GM21381 (cell line): ENCODE results near the gene XCL2.
"Not testable (repeated sequence)": the region's sequence is repeated elsewhere in the genome, so short reads cannot be mapped to it uniquely, and the experiment has no call there.

Experiments used
- ATAC-seq: cut with Tn5 transposase; IDR thresholded peaks from one replicate; pipeline ENCODE4 v1.9.1; 2021; ENCODE audit warnings: mild to moderate bottlenecking, moderate library complexity; ENCODE audit not compliant: unreplicated experiment

XCL2 gene, protein sequence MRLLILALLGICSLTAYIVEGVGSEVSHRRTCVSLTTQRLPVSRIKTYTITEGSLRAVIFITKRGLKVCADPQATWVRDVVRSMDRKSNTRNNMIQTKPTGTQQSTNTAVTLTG

DNA sequence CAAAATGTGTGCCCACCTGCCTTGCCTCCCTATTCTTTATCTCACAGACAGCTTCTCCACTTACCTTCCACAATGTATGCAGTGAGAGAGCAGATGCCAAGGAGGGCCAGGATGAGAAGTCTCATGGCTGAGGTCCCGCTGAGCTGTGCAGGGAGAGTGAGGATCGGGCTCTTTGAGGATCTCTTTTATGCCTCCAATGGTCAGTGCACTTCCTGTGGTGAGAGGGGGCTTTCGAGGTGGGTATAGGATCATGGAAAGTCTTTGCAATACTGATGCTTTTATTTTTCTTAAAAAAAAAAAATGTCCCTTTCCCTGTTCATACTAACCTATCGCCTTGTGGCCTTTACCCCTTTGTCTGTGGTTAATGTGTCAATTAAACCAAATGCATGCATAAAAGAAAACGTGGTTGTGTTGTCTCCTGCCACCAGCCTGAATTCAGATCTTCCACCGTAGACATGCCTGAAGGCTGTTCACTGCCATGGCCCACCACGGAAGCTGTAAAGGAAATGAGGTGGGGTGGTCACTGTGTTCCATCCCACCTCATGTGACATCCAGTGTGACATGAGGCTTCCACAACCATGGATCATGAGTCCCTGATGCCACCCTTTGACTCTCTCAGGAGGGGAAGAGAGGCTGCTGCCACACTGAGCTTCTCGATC lies at the start of gene XCL2:
XCL2 (minus strand) TSS at position 158 of the 659 bp plus-strand sequence; CDS start at position 125, 33 bp downstream.
- ATAC-seq, result not testable (repeated sequence)

DNA sequence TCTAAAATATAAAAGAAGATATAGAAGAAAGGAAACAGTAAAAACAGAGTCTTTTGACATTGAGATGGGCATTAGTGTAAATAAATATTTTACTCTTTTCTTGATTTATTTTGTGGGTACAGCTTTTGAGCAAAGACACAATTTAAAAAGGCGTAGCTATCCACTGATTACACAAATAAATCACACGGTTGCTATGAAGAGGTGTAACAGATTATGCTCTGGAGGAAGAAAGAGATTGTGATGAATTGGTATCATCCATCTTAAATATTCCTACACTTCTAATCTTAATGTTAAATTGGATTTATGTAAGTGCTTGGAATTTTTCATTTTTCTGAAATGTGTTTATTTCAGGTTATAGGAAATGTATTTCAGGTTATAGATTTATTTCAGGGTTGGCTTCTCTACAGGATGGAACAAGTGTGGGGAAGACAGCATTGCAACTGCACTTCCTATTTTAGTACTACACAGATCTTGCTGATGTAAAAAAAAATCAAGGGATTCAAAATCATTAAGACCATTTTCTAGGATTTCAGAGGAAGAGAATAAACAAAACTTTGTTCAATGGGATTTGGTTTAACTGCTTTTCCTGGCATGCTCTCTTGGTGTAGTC lies 47.9 kb upstream of the XCL2 start:
- ATAC-seq, result no peak

DNA sequence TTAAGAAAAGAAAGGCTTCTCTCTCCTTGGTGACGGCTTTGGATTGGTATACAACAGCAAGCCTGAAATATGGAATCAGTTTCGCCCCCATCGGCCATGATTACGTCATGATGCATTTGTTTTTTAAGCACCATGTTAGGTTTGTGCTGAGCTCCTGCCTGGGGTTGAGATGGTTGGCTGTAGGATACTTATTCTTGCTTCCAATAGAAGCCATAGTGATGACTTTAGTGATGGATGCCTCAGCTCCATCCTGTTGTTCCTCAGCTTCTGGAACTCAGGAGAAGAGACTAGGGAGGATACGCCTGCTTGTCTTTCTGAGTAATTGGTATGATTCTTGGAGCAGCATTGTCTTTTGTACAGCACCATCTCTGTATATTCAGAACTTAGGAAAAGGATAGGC lies 47.3 kb upstream of the XCL2 start:
- ATAC-seq, result no peak

DNA sequence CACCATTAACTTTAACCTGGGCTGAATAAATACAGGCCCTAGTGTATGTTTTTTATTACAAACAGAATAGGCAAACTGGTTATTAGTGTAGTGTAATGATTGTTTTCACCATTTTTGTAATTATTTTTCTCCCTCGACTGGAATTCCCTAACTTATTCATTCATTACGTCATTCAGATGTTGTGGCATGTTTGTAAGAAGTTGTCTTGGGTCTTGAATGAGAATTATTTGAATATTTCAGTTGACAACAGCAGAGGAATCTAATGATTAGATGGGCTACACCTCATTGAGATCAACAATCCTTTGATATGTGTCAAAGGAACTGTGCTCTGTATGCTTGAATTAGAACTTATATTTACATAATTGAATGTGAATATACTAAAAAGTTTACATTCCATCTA lies 45.4 kb upstream of the XCL2 start:
- ATAC-seq, result no peak

DNA sequence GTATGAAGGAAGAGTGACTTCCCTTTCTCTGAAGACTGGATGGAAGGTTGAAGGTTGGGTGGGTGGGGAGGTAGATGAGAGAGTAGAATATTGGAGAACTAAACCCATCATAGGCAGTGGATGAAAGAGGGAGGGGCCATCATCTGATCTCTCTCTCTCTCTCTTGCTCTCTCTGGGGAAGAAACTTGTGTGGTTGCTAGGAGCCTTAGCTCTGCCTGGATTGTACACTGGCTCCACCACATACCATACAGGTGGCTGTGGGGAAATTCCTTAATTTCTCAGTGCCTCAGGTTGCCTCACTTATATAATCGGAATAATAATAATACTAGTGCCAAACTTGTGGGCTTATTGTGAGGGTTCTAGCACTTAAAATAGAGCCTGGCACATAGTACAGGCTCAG lies 42.1 kb upstream of the XCL2 start:
- no peak for ATAC-seq

DNA sequence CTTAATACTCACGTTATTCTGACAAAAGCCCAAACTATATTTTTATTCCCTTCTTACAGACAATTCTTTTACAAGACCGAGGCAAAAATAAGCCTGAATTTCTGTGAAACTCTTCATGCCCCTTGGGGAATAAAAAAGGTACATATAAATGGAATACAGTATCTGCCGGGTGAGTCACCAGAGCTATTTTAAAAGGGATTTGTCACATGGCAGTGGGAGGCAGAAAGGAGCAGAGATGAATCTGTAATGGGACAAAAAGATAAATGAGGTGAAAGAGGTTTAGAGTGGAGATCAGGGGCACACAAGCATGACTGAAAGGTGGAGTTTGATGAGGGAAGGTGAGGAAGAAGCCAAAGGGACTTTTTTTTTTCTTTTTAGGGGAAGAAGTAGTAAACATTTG lies 41.4 kb upstream of the XCL2 start:
- ATAC-seq, result no peak

DNA sequence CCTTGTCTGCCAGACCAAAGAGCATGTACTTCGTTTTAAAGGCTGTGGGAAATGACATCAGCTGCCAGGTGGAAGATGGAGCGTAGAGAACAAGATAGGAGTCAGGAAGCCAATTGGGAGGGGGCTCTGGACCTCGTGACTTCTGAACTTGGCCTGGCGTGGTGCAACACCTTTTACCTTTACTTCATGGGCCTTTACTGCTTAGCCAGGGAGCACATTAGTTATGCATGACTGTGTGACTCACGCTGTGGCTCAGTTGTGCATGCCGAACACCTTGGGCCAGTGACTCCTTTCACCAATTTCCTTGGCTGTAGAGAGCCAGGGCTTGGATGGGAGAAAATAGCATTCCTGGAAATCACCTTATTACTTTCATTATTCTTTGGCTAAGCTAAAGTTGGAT lies 39.8 kb upstream of the XCL2 start:
- no peak for ATAC-seq

DNA sequence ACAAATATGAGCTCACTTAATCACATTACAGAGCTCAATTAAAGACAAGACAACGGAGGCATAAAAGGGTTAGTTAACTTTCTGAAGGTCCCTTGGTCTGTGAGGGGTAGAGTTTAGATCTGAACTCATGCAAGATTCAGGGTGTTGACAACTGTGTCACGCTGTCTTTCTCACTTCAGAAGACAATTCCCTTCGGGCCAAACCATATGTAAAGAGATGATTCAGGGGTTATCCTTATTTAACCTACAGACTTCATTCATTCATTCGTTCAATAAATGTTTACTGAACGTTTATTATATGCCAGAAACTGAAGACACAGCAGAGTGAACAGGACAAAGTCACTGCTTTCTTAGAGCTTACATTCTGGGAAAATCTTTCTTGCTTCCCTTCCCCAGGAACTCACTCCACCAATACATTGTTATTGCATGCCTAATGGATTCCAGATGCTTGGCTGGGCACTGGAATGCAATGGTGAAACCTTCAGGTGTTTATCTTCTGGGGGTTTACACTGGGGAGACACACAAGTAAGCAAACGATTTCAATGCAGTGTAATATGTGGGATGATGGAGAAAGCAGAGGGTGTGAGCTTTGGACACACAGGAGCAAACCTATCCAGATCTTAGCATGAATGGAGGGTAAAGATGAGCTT lies 39.0 kb upstream of the XCL2 start:
- no peak for ATAC-seq

DNA sequence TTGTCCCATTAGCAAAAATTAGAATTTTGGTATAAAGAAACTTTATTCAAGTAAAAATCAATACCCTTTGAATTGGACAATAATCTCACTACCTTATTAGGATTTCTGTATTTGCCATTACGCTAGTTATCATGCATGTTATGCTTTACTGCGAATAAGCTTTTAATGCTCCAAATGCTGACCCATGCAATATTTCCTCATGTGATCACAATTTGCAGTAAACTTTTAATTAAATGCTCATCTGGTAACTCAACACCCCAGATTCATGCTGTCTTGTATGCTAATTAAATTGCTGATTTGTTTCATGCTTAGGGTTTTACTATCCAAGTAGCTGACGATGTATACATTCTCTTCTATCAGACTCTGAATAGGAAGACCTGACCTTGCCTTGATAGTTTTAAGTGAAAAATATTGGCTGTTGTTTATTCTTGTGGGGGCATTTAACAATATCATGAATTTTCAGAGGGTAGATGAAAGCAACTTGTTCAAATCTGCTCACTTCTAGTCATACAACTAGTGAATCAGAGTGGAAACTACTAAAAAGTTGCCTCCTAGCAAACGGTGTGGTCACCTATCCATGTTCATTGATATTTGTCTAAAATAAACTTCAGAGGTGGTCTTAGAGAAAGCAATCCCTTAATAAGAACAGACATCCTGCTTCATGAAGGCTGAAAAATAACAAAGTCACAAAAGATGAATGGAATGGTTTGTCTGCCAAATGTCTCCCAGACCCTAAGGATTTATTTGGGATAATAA lies 38.2 kb upstream of the XCL2 start:
- ATAC-seq, result no peak

DNA sequence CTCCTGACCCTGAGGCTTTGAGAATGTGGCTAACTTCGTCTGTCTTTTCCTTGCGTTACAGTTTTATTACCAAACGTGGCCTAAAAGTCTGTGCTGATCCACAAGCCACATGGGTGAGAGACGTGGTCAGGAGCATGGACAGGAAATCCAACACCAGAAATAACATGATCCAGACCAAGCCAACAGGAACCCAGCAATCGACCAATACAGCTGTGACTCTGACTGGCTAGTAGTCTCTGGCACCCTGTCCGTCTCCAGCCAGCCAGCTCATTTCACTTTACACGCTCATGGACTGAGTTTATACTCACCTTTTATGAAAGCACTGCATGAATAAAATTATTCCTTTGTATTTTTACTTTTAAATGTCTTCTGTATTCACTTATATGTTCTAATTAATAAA lies 37.2 kb upstream of the XCL2 start:
- ATAC-seq, result not testable (repeated sequence)

DNA sequence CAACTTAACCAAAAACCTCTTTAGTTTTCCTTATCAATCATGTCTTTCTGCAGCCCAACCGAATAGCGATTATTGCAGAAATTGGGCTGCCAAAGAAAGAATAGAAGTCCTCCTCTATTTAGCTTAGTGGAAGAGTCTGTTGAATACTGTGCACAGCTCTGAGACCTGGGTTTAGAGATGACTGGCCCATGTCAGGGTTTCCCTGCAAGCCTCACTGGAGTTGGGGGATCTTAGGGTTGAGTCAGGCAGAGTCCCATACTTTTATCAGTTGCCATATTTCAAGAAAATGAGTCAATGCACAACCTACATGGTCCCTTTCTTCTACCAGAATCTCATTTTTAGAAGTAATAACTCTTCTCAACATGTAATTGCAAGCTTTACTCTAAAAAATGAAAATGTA lies 36.5 kb upstream of the XCL2 start:
- not testable (repeated sequence) for ATAC-seq

DNA sequence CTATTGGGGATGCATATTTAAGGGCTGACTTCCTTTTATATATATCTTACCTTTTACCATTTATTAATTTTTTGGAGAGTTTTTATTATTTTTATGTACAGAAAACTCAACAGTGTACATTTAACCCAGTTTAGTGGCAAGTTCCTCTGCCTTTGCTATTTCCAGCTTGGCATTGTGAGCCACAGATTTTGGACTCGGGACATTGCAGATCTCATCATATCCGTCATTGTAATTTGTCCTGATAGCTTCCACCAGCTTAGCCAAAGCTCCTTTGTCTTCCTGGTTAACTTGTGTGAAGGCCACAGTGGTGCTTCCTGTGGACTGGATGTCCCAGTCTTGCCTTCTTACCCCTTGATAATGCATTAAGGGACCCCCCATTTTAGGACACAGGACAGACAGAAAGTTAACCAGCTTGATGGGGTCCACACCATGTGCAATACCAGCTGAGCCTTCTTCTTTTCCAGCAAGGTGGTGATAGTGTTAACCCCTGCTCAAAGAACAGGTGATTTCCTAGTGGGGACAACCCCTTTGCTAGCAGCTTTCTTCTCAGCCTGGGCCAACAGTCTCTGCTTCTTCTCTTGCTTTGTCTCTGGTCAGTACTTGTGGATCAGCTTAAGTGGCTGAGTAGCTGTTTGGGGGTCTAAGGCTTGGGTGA lies 34.9 kb upstream of the XCL2 start:
- ATAC-seq, result not testable (repeated sequence)

DNA sequence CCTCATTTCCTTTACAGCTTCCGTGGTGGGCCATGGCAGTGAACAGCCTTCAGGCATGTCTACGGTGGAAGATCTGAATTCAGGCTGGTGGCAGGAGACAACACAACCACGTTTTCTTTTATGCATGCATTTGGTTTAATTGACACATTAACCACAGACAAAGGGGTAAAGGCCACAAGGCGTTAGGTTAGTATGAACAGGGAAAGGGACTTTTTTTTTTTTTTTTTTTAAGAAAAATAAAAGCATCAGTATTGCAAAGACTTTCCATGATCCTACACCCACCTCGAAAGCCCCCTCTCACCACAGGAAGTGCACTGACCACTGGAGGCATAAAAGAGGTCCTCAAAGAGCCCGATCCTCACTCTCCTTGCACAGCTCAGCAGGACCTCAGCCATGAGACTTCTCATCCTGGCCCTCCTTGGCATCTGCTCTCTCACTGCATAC lies 32.5 kb upstream of the XCL2 start, which contains the start of gene XCL1:
XCL1 (plus strand) TSS at position 361 of the 444 bp plus-strand sequence; CDS start at position 394, 33 bp downstream.
- not testable (repeated sequence) for ATAC-seq

DNA sequence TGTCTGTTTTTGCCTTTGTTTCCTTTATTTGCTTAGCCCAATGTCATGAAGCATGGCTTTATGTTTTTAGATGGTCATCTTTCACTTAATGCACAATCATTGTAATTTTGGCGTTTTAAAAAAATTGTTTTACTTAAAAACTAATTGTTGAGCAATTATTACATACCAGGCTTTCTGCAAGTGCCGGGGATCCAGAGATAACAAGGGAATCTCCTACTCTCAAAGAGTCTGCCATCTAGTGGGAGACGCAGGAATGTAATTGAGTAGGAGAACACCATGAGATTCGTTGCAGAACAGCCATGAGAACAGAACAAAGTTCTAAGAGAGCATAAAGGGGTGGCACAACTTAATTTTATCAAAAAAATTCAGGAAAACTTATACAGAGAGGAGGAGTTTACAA lies 30.4 kb upstream of the XCL2 start:
- not testable (repeated sequence) for ATAC-seq

DNA sequence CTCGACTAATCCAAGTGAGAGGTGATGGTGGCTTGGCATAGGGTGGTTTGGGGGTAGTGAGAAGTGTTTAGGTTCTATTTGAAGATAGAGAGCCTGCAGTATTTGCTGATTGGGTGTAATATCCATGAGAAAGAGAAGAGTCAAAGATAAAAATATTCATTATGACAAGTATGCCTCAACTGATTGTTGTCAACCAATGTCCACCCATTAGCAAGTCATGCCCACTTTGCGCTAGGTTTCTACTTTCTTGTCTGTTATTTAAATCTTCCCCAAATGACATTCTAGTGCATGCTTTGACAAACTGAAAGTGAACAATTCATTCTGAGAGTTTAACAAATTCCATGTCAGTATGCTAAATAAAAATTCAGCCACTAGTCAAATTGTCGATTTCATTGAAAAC lies 28.8 kb upstream of the XCL2 start:
- ATAC-seq, result no peak

DNA sequence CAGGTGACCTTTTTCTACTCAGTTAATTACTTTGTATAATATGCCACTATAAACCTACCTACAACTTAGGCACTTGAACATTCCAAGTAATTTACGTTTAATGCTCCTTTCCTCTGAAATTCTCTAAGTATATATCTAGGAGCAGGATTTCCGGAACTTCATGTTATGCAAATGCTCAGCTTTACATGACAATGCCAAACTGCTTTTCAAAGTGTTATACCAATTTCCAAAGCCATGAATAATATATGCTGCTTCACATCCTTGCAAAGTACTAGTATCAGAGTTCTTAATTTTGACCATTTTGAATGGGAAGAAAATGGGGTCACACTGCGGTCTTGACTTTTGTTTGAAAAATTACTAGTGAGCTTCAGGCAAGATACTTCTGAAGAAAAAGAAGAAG lies 26.9 kb upstream of the XCL2 start:
- ATAC-seq, result no peak

DNA sequence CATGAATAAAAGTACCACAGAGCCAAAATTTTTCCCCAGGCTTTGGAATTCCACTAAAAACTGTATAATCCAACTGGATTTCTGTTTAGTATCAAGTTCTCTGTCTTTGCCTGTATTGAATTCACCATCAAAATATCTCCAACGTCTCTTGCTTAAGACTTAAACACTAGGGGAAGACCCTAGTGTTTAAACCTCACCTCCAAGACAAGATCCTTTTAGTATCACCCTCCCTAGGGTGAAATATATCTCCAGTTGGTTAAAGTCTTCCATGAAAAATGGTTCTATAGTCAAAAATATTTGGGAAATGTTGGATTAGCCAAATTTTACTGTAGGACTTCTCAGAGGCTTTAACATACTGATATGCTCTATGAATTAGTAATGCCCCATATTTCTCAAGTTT lies 24.5 kb upstream of the XCL2 start:
- no peak for ATAC-seq

DNA sequence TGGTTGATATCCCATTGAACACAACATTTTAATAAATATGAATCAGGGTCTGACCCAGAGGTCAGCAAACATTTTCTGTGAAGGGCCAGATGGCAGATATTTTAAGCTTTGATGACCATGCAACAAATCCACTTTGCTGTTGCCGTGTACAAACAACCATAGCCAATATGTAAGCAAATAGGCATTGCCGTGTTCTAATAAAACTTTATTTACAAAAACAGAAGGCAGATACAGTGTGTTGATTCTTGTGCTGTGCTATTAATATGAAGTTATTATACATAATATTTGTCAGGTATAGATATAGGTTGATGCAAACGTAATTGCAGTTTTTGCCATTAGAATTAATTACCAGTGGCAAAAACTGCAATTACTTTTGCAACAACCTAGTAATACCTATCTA lies 23.8 kb upstream of the XCL2 start:
- ATAC-seq, result no peak

DNA sequence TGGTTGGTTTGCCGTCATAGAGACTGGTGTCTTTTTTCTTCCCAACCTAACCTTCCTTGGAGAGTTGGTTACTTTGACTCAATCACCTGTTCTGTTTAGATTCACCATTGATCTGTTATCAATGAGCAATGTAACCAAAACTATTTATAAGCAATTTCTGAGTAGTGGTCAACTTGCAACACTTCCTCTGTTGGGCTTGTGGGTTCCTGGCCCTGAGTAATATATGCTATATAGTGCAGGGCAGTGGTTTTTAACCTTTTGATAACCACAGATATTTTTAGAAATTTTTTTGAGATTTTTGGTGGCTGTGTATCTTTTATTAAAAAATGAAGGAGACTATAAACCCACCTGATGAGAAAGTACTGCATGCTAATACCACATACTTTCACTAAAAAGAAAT lies 23.2 kb upstream of the XCL2 start:
- ATAC-seq, result no peak

DNA sequence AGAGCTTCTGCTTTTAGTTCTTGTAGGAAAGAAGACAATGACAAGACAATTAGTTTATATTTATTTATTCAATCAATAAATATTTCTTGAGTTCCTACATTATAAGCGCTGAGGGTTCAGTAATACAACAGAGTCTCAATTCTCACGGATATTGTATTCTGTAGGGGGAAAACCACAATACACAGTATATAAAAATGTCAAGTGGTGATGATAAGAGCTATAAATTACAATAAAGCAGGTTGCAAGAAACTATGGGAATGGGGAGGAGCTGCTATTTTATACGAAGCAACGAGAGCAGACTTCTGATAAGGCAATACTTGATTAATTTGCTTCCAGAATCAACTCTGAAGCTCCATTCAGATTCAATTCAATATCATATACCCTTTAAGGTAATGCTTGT lies 22.0 kb upstream of the XCL2 start:
- ATAC-seq, result no peak

DNA sequence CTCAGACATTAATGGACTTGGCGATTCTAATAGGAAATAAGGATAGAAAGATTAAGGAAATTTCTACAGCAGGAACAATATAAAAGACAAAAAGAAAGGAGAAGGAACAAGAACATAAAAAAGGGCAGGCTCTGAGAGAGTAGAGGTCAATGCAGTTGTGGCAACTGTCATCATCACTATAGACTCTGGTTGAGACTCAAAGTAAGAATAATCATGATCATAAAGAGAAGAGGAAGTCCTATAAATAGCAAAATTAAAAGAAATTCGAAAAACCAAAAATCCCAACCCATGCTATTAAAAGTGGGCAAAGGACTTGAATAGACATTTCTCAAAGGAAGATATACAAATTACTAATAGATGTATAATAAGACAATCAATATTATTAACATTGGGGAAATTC lies 18.2 kb upstream of the XCL2 start:
- no peak for ATAC-seq
